ENCODE data around the gene GPC5. TPM values are rescaled to one million over a fixed set of nuclear protein-coding genes. Genes with fewer than 3 reads are reported as not detected.

The GPC5 gene
- total and polyA plus RNA-seq, 2 of the 8 experiments (the other 6 are each of a cell fraction or from before 2014, with no cell fraction given): 0.20 to 0.39 TPM

GRCh38 chr13:91836553-91836952 is 438.1 kb downstream of the GPC5 start:
- no peaks in the 10 kb centered on the region for H4K20me1 ChIP-seq (replicated peaks in 1 of 2; ENCODE audit: control insufficient read depth in 1 of 2, insufficient read depth in 2 of 2, low read length in 2 of 2)
- no peak overlapping the region for H2AFZ ChIP-seq (ENCODE audit: low read length)
- H3K9ac ChIP-seq (replicated peaks in 1 of 4; ENCODE audit: extremely low read depth in 1 of 4, low read depth in 3 of 4, low read length in 3 of 4): no peak overlapping the region
- H4K5ac ChIP-seq (ENCODE audit: insufficient read length, low read depth, low read length): no peak overlapping the region
- no peak overlapping the region for H3K14ac ChIP-seq (ENCODE audit: insufficient read length)
- H3K4me2 ChIP-seq (ENCODE audit: insufficient read depth in 1 of 2, low read depth in 2 of 2, low read length in 2 of 2): no peak overlapping the region
- no peak for FAIRE-seq
- H3K79me2 ChIP-seq (ENCODE audit: control insufficient read depth in 1 of 2, insufficient read depth in 2 of 2, low read length in 2 of 2): no peaks in the 10 kb centered on the region
- no peak overlapping the region for H2BK5ac ChIP-seq (ENCODE audit: low read depth, low read length)
- H4K91ac ChIP-seq (replicated peaks; ENCODE audit: insufficient read length, low read length): no peak overlapping the region
- no peak overlapping the region for H2BK12ac ChIP-seq (ENCODE audit: low read depth, low read length)
- H2BK120ac ChIP-seq (replicated peaks; ENCODE audit: low read depth, low read length): no peak overlapping the region
- H3K4me3 ChIP-seq (ENCODE audit: extremely low read depth in 1 of 4, insufficient read depth in 2 of 4, low read depth in 3 of 4, low read length in 4 of 4): no peak overlapping the region
- TF ChIP-seq TEAD4 (IDR thresholded peaks at IDR 0.05; ENCODE audit: low read depth, low read length) (no peak), MAFK (IDR thresholded peaks at IDR 0.05; ENCODE audit: low read depth, low read length) (peak; percentile 43; the same call in 1 of the 2 replicates), CTBP2 (IDR thresholded peaks at IDR 0.05; ENCODE audit: borderline replicate concordance, insufficient read depth, insufficient read length, low read length) (no peak)
- no peaks in the 10 kb centered on the region for H3K79me1 ChIP-seq (ENCODE audit: low read depth, low read length)
- H3K36me3 ChIP-seq (ENCODE audit: control insufficient read depth in 2 of 4, insufficient read depth in 4 of 4, low read length in 3 of 4): no peaks in the 10 kb centered on the region
- H3K18ac ChIP-seq (ENCODE audit: extremely low read depth, low read length): no peak overlapping the region
- ChIA-PET POLR2A (ENCODE audit: partially characterized antibody) (no interaction called here), CTCF (ENCODE audit: partially characterized antibody) (no interaction called here)
- no peak overlapping the region for H3K27ac ChIP-seq (ENCODE audit: low read depth, low read length)
- no peaks in the 10 kb centered on the region for H3K23me2 ChIP-seq (ENCODE audit: low read depth, low read length)
- H3K27me3 ChIP-seq (replicated peaks in 1 of 4; ENCODE audit: control insufficient read depth in 3 of 4, extremely low read depth in 1 of 4, insufficient read depth in 3 of 4, low read length in 3 of 4): no peaks in the 10 kb centered on the region
- DNase-seq (ENCODE audit: low read depth in 1 of 2, low spot score in 2 of 2): no peak
- no peak overlapping the region for H3K4ac ChIP-seq (replicated peaks; ENCODE audit: insufficient read length, low read depth, low read length)
- H3K56ac ChIP-seq (replicated peaks; ENCODE audit: insufficient read length, low read depth, low read length): no peak overlapping the region
- H3K9me3 ChIP-seq (ENCODE audit: insufficient read depth in 2 of 2, low read depth in 1 of 2, low read length in 1 of 2): no peaks in the 10 kb centered on the region
- H4K8ac ChIP-seq (ENCODE audit: extremely low read depth, insufficient read depth, low read length): no peak overlapping the region
- H3K23ac ChIP-seq (ENCODE audit: insufficient read length): no peak overlapping the region
- H2BK15ac ChIP-seq (ENCODE audit: low read length): no peak overlapping the region
- H2AK5ac ChIP-seq (ENCODE audit: low read depth, low read length): no peak overlapping the region
- no peaks in the 10 kb centered on the region for H3K4me1 ChIP-seq (replicated peaks in 1 of 4; ENCODE audit: control insufficient read depth in 3 of 4, insufficient read depth in 4 of 4, low read length in 3 of 4)
- H2BK20ac ChIP-seq (ENCODE audit: low read length): no peak overlapping the region

All from H1 (cell line).